ENCODE measurements around the gene IGFBP6. TPM values are rescaled to one million over a fixed set of nuclear protein-coding genes. Genes with fewer than 3 reads are reported as not detected.

The IGFBP6 gene
- total RNA-seq, 3 donors from 2014 or later = 10.0 to 93.4 (median 27.1) TPM

GRCh38 chr12:53133722-53134121, 36.3 kb downstream of the IGFBP6 start:
- Histone ChIP-seq H3K36me3 (ENCODE audit: low read depth) (no peaks in the 10 kb centered on the region), H3K4me1 (ENCODE audit: low read depth) (no peaks in the 10 kb centered on the region), H3K4me3 (no peak overlapping the region), H3K9me3 (peaks cover 4% of the 10 kb centered on the region)
- ATAC-seq (no peak), DNase-seq (no peak)
- intact Hi-C loops (cut with DNase I, micrococcal nuclease) = no loop called here
- TF ChIP-seq, protein P1, sequence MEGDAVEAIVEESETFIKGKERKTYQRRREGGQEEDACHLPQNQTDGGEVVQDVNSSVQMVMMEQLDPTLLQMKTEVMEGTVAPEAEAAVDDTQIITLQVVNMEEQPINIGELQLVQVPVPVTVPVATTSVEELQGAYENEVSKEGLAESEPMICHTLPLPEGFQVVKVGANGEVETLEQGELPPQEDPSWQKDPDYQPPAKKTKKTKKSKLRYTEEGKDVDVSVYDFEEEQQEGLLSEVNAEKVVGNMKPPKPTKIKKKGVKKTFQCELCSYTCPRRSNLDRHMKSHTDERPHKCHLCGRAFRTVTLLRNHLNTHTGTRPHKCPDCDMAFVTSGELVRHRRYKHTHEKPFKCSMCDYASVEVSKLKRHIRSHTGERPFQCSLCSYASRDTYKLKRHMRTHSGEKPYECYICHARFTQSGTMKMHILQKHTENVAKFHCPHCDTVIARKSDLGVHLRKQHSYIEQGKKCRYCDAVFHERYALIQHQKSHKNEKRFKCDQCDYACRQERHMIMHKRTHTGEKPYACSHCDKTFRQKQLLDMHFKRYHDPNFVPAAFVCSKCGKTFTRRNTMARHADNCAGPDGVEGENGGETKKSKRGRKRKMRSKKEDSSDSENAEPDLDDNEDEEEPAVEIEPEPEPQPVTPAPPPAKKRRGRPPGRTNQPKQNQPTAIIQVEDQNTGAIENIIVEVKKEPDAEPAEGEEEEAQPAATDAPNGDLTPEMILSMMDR (IDR thresholded peaks at IDR 0.05) = no peak

GRCh38 chr12:53143355-53143754, 45.9 kb downstream of the IGFBP6 start:
- Histone ChIP-seq H3K36me3 (ENCODE audit: low read depth) (no peaks in the 10 kb centered on the region), H3K4me1 (ENCODE audit: low read depth) (no peaks in the 10 kb centered on the region), H3K4me3 (no peak overlapping the region), H3K9me3 (no peaks in the 10 kb centered on the region)
- no peak for ATAC-seq
- intact Hi-C loops (cut with DNase I, micrococcal nuclease) = no loop called here
- TF ChIP-seq, protein P1 (IDR thresholded peaks at IDR 0.05) = no peak
- no peak for DNase-seq

- Histone ChIP-seq H3K4me3 (no peak overlapping the region), H3K36me3 (ENCODE audit: low read depth) (no peaks in the 10 kb centered on the region), H3K4me1 (ENCODE audit: low read depth) (no peaks in the 10 kb centered on the region), H3K9me3 (no peaks in the 10 kb centered on the region)
- ATAC-seq (no peak), DNase-seq (no peak)
- intact Hi-C loops (cut with DNase I, micrococcal nuclease) = no loop called here
- TF ChIP-seq, protein P1 (IDR thresholded peaks at IDR 0.05) = no peak
These were observed 48.2 kb downstream of the IGFBP6 start for GRCh38 chr12:53145383-53146260.

DNA sequence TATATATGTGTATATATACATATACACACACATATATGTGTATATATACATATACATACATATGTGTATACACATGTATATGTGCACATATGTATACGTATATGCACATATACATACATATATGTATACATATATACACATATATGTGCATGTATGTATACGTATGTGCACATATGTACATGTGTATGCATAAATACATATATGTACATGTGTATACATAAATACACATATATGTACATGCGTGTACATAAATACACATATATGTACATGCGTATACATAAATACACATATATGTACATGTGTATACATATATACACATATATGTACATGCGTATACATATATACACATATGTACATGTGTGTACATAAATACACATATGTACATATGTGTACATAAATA, 49.7 kb downstream of the IGFBP6 start:
- no peak for DNase-seq
- Histone ChIP-seq H3K36me3 (ENCODE audit: low read depth) (no peaks in the 10 kb centered on the region), H3K4me1 (ENCODE audit: low read depth) (no peaks in the 10 kb centered on the region), H3K4me3 (no peak overlapping the region), H3K9me3 (no peaks in the 10 kb centered on the region)
- TF ChIP-seq, protein P1 (IDR thresholded peaks at IDR 0.05) = no peak
- intact Hi-C loops (cut with DNase I, micrococcal nuclease) = no loop called here
- no peak for ATAC-seq

- Histone ChIP-seq H3K4me3 (no peak overlapping the region), H3K9me3 (no peaks in the 10 kb centered on the region), H3K36me3 (ENCODE audit: low read depth) (no peaks in the 10 kb centered on the region), H3K4me1 (ENCODE audit: low read depth) (no peaks in the 10 kb centered on the region)
- ATAC-seq (no peak), DNase-seq (no peak)
- TF ChIP-seq, protein P1 (IDR thresholded peaks at IDR 0.05) = no peak
- intact Hi-C loops (cut with DNase I, micrococcal nuclease) = no loop called here
These were observed 50.2 kb downstream of the IGFBP6 start for GRCh38 chr12:53147653-53148052.
